DND-41 (cell line): Measurements from ENCODE around the gene NKX3-2.

Experiments
- CTCF ChIP-seq: IDR thresholded peaks from 2 replicates; pipeline ENCODE4 v1.5.1; 2012; ENCODE audit warnings: borderline replicate concordance, low read length, moderate library complexity, mild to moderate bottlenecking; ENCODE audit not compliant: poor library complexity, severe bottlenecking; ENCODE audit errors: extremely low read depth
- EZH2 ChIP-seq: IDR thresholded peaks from 3 replicates; pipeline ENCODE4 v1.6.1; 2012; ENCODE audit warnings: borderline replicate concordance, low read depth, mild to moderate bottlenecking, moderate library complexity, low read length, inconsistent platforms; ENCODE audit not compliant: severe bottlenecking

DNA sequence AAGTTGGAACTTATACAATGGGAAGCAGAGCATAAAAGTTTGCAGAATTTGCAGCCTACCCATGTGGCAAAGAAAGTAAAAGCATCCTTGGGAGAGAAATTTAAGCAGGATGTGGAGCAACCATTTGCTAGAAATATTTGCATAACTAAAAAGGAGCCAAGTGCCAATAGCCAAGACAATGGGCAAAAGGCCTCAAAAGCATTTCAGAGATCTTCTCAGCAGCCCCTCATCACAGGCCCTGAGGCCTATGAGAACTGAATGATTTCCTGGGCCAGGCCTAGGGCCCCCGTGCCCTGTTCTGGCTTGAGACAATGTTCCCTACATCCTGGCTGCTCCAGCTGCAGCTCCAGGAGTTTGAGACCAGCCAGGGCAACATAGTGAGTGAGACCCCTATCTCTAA is 34.9 kb downstream of the NKX3-2 start:
- TF ChIP-seq CTCF (no peak), EZH2 (no peak)
